Peyer's patch (tissue), 4 donors: ENCODE data around the gene PRKACG. TPM values are rescaled to one million over a fixed set of nuclear protein-coding genes. Genes with fewer than 3 reads are reported as not detected.

Experiments used
- DNase-seq, 3 donors: peaks; one replicate each; pipeline ENCODE4 v3.0.0-alpha.2; 2017 to 2019
- H3K27ac ChIP-seq, 4 donors: fragments of 200-600 bp; sonication (generic); one replicate each; pipeline ENCODE4 v1.5.1; 2016 to 2019
- H3K27me3 ChIP-seq, 2 donors: fragments of 200-600 bp; sonication (generic); one replicate each; pipeline ENCODE4 v1.5.1; 2019
- H3K36me3 ChIP-seq, 3 donors: fragments of 200-600 bp; sonication (generic); one replicate each; pipeline ENCODE4 v1.5.1; 2016 to 2019
- H3K4me1 ChIP-seq, 4 donors: fragments of 200-600 bp; sonication (generic); one replicate each; pipeline ENCODE4 v1.5.1; 2016 to 2019
- H3K4me3 ChIP-seq, 4 donors: fragments of 200-600 bp; sonication (generic); 1 replicate in 3 of 4; 2 replicates in 1 of 4; pipeline ENCODE4 v1.5.1; 2016 to 2019; ENCODE audit warnings: mild to moderate bottlenecking in 1 of 4
- H3K9me3 ChIP-seq, 4 donors: fragments of 200-600 bp; sonication (generic); one replicate each; pipeline ENCODE4 v1.5.1; 2016 to 2019; ENCODE audit warnings: mild to moderate bottlenecking in 1 of 4
- CTCF ChIP-seq, 6 experiments: fragments of 450-650 bp in 4 of 6; fragments of 200-600 bp in 2 of 6; sonication (generic) in 1 of 6; IDR thresholded peaks; one replicate each; pipeline ENCODE4 v1.5.1; 2017 to 2019; ENCODE audit warnings: antibody characterized with exemption in 6 of 6, mild to moderate bottlenecking in 3 of 6, moderate library complexity in 1 of 6
- POLR2A ChIP-seq, 2 donors: fragments of 450-650 bp; IDR thresholded peaks; one replicate each; pipeline ENCODE4 v1.5.1; 2017; ENCODE audit warnings: antibody characterized with exemption in 2 of 2, mild to moderate bottlenecking in 2 of 2, moderate library complexity in 2 of 2
- total RNA-seq, 4 donors: library from RNA; depleted of rRNA; stranded (reverse); fragments of >200 nt; gene quantifications; one replicate each; pipeline ENCODE4 v1.1.0, GENCODE V29; 2016

PRKACG gene
- total RNA-seq, 4 donors from 2014 or later: not detected

GRCh38 chr9:68974901-68975300 lies 39.0 kb downstream of the PRKACG start:
- Histone ChIP-seq H3K27me3 (no peaks in the 10 kb centered on the region), H3K4me3 (no peak overlapping the region), H3K4me1 (peaks cover 0 to 12% (median 0%) of the 10 kb centered on the region in 4 donors), H3K9me3 (no peaks in the 10 kb centered on the region), H3K36me3 (no peaks in the 10 kb centered on the region), H3K27ac (no peak overlapping the region)
- TF ChIP-seq CTCF (IDR thresholded peaks at IDR 0.05) (no peak), POLR2A (IDR thresholded peaks at IDR 0.05) (no peak)
- DNase-seq: no peak

GRCh38 chr9:68974431-68974830 lies 39.5 kb downstream of the PRKACG start:
- Histone ChIP-seq H3K36me3 (no peaks in the 10 kb centered on the region), H3K27ac (no peak overlapping the region), H3K4me3 (peak overlapping the region in 1 of 4 donors; percentile 9), H3K27me3 (no peaks in the 10 kb centered on the region), H3K4me1 (peaks cover 0 to 12% (median 0%) of the 10 kb centered on the region in 4 donors), H3K9me3 (no peaks in the 10 kb centered on the region)
- TF ChIP-seq POLR2A (IDR thresholded peaks at IDR 0.05) (no peak), CTCF (IDR thresholded peaks at IDR 0.05) (no peak)
- DNase-seq: no peak

- no peaks in the 10 kb centered on the region for H3K27me3 ChIP-seq
Observed at GRCh38 chr9:68973619-68974018, 40.3 kb downstream of the PRKACG start.

GRCh38 chr9:68970151-68970550 lies 43.8 kb downstream of the PRKACG start:
- Histone ChIP-seq H3K9me3 (no peaks in the 10 kb centered on the region), H3K27me3 (no peaks in the 10 kb centered on the region), H3K27ac (peak overlapping the region in 2 of 4 donors; percentile 8 to 63), H3K4me1 (peaks cover 0 to 11% (median 0%) of the 10 kb centered on the region in 4 donors), H3K4me3 (no peak overlapping the region), H3K36me3 (no peaks in the 10 kb centered on the region)
- TF ChIP-seq CTCF (IDR thresholded peaks at IDR 0.05) (peak in 1 of 6 experiments; percentile 22), POLR2A (IDR thresholded peaks at IDR 0.05) (no peak)
- DNase-seq: peak in 1 of 3 donors; percentile 61

More at GRCh38 chr9:68973619-68974018, 40.3 kb downstream of the PRKACG start:
- no peak overlapping the region for H3K4me3 ChIP-seq
- DNase-seq: no peak
- no peak overlapping the region for H3K27ac ChIP-seq
- peaks cover 0 to 12% (median 0%) of the 10 kb centered on the region in 4 donors for H3K4me1 ChIP-seq
- no peaks in the 10 kb centered on the region for H3K36me3 ChIP-seq
- TF ChIP-seq POLR2A (IDR thresholded peaks at IDR 0.05) (no peak), CTCF (IDR thresholded peaks at IDR 0.05) (no peak)
- H3K9me3 ChIP-seq: no peaks in the 10 kb centered on the region

GRCh38 chr9:68969538-68969937 lies 44.4 kb downstream of the PRKACG start:
- H3K4me1 ChIP-seq: peaks cover 0 to 12% (median 0%) of the 10 kb centered on the region in 4 donors
- H3K27me3 ChIP-seq: no peaks in the 10 kb centered on the region
- H3K27ac ChIP-seq: peak overlapping the region in 2 of 4 donors; percentile 8 to 63
- no peak for TF ChIP-seq POLR2A (IDR thresholded peaks at IDR 0.05)
- no peak for TF ChIP-seq CTCF (IDR thresholded peaks at IDR 0.05)
- H3K9me3 ChIP-seq: no peaks in the 10 kb centered on the region
- no peaks in the 10 kb centered on the region for H3K36me3 ChIP-seq
- H3K4me3 ChIP-seq: no peak overlapping the region
- no peak for DNase-seq

- no peaks in the 10 kb centered on the region for H3K27me3 ChIP-seq
- no peak for DNase-seq
Observed at GRCh38 chr9:68967800-68968199, 46.1 kb downstream of the PRKACG start.

More at GRCh38 chr9:68967800-68968199, 46.1 kb downstream of the PRKACG start:
- no peak overlapping the region for H3K4me3 ChIP-seq
- TF ChIP-seq CTCF (IDR thresholded peaks at IDR 0.05) (no peak), POLR2A (IDR thresholded peaks at IDR 0.05) (no peak)
- no peak overlapping the region for H3K27ac ChIP-seq
- H3K4me1 ChIP-seq: peaks cover 0 to 26% (median 5%) of the 10 kb centered on the region in 4 donors
- no peaks in the 10 kb centered on the region for H3K9me3 ChIP-seq
- no peaks in the 10 kb centered on the region for H3K36me3 ChIP-seq
